Ecto neural progenitor cell (in vitro differentiated cells): ENCODE measurements around the gene PSKH1.
"Not testable (repeated sequence)": the region's sequence is repeated elsewhere in the genome, so short reads cannot be mapped to it uniquely, and the experiment has no call there.

Source experiments
- DNase-seq: peaks from one replicate; pipeline ENCODE4 v3.0.0-alpha.2; 2018; ENCODE audit warnings: low spot score

Gene PSKH1

DNA sequence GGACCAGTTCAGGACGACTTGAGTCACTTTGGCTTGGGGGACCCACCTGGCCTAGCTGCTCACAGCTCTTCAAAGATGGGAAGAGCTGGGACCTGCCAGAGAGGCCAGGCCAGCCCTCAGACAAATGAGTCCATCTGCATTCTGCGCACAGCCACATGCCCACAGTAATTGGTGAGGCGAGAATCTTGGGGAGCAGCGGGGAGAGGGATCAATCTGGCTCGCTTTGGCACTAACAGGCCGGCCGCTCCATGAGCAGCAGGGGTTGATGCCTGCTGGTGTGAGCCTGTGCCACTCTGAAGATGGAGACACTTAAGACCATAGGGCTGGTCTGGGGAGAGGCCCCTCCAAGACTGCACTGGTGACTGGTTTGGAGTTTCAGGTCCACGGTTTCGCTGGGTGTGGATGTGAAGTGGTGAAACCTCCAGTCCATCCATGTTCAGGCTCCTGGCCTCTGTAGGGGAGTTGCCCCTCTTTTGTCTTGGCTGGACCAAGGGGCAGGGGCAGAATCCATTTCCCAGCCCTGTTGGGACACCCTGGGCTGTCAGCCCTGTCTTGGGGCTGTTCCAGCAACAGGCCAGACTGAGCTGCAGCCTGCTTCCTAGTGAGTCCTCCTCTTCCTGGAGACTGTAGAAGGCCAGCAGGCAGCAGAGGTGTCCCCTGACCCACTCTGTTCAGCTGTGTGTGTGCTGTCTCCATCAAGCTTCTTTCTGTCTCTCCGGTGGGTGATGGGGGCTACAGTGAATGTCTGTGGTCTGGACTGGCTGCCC is 31.3 kb downstream of the PSKH1 start:
- no peak for DNase-seq

DNA sequence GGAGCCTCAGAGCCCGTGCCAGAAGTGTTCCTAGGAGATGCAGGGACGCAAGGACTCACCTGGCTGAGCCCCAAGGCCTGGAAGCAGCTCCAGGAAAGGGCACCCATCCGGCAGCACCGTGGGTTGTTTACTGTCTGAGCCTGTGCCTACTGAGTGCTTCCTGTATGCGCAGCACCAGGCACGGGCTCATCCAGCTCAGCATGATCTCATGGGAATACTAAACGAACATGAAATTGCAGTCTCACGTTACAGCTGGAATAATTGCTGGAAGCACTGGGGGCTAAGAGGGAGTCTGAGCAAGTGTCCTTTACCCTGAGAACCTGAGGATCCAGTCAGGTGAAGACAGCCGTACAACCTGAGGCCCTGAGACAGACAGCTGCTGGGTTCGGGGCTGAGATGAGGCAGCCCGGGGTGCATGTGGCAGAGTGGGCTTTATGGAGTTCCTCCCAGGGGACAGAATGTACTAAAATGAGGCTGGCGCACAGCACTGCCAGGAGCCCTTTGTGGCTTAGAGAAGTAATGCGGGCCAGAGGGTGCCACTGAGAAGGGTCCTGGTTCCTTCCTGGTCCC is 33.2 kb downstream of the PSKH1 start:
- DNase-seq: no peak

DNA sequence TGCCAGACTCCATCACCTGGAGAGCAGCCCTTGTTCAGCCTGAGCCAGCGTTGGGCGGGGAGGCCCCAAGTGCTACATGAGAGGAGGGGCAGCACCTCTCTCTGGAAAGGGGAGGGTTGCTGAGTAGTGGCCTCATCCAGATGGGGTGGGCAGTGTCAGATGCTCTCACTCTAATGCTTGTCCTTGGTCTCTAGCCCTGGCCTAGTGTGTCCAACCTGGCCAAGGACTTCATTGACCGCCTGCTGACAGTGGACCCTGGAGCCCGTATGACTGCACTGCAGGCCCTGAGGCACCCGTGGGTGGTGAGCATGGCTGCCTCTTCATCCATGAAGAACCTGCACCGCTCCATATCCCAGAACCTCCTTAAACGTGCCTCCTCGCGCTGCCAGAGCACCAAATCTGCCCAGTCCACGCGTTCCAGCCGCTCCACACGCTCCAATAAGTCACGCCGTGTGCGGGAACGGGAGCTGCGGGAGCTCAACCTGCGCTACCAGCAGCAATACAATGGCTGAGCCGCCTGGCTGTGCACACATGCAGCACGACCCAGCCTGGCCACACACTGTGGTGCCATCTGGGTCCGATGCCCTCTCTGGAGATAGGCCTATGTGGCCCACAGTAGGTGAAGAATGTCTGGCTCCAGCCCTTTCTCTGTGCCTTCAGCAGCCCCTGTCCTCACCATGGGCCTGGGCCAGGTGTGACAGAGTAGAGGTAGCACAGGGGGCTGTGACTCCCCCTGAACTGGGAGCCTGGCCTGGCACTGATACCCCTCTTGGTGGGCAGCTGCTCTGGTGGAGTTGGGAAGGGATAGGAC is 34.3 kb downstream of the PSKH1 start:
- DNase-seq: no peak

GRCh38 chr16:67928147-67928546 is 35.1 kb downstream of the PSKH1 start:
- DNase-seq: no peak

DNA sequence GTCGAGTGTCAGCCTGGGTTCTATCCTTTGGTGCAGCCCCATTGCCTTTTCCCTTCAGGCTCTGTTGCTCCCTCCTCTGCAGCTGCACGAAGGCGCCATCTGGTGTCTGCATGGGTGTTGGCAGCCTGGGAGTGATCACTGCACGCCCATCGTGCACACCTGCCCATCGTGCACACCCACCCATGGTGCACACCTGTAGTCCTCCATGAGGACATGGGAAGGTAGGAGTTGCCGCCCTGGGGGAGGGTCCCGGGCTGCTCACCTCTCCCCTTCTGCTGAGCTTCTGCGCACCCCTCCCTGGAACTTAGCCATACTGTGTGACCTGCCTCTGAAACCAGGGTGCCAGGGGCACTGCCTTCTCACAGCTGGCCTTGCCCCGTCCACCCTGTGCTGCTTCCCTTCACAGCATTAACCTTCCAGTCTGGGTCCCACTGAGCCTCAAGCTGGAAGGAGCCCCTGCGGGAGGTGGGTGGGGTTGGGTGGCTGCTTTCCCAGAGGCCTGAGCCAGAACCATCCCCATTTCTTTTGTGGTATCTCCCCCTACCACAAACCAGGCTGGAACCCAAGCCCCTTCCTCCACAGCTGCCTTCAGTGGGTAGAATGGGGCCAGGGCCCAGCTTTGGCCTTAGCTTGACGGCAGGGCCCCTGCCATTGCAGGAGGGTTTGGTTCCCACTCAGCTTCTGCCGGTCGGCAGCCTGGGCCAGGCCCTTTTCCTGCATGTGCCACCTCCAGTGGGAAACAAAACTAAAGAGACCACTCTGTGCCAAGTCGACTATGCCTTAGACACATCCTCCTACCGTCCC is 35.7 kb downstream of the PSKH1 start:
- DNase-seq: peak; percentile 76

- DNase-seq: no peak
Observed at GRCh38 chr16:67930191-67930590, 37.1 kb downstream of the PSKH1 start.

DNA sequence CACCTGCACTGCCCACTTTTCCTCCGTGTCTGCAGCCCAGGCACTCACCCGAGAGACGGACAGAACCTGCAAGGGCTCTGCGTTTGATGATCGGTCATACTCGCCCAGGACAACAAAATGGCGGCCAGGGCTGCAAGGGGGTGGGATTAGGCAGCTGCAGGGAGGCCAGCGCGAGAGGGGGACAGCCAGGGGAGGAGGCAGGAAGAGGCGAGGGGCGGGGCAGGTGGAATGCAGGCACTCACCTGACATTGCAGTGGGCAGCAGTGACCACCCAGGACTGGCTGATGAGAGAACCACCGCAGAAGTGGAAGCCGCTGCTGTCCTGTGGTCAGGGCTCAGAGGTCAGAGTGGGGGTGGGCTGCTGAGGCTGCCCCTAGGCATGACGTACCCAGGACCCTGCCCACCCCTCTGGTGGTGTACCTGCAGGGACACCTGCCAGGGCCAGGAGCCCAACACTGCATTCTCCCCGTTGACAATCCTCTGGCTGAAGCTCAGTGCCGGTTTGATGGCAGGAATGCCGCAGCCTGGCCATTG is 37.7 kb downstream of the PSKH1 start:
- no peak for DNase-seq

DNA sequence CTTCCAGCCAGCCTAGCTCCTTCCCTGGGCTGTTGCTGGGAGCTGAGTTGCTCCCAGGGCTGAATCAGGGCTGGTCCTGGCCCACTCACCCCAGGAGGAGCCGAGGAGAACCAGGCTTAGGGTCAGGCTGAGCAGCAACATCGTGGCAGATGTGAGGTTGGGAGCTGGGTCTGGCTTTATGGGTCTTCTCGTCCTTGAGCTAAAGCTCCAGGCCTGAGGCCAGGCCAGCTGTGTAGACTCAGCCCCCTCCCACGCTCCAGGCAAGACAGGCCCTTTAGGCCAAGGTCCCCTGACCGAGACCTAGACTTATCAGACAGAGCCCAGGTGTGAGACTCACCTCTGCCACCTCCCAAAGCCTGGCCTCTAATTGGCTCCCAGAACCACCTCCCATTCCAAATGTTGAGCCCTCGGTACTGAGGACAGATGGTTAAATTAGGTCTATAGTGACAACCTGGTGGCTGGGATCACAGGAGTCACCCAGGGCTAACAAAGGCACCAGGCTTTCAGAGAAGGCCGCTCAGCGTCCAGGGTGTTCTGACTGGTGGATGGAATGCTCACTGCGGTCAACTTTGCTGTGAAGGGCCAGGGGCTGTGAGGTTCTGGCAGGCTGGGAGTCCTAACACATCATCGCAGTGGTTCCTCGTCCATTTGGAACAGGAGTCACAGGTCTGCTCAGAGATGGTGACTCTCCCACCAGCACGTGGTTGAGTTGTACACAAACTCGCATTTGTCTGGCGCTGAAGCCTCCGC is 38.8 kb downstream of the PSKH1 start, which contains the start of gene CTRL:
TSS of gene CTRL (minus strand) at position 151 of the 750 bp plus-strand sequence. CDS start at position 141, 10 bp downstream.
- DNase-seq: no peak

DNA sequence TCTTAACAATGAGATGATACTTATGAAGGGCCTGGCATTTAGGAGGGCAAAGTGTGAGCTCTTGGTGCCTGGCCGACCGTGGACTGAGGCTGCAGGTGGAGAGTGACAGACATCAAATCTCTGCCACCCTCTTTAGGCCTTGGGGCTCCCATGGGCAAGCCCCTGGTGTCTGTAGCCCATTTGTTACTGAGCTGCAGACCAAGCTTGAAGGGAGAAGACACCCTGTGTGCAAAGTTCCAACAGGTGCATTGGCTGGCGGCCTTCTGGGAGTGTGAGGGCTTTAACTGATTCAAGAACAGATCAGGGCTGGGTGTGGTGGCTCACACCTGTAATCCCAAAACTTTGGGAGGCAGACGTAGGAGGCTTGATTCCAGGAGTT is 39.4 kb downstream of the PSKH1 start:
- DNase-seq: no peak

GRCh38 chr16:67933805-67934204 is 40.8 kb downstream of the PSKH1 start:
- no peak for DNase-seq

DNA sequence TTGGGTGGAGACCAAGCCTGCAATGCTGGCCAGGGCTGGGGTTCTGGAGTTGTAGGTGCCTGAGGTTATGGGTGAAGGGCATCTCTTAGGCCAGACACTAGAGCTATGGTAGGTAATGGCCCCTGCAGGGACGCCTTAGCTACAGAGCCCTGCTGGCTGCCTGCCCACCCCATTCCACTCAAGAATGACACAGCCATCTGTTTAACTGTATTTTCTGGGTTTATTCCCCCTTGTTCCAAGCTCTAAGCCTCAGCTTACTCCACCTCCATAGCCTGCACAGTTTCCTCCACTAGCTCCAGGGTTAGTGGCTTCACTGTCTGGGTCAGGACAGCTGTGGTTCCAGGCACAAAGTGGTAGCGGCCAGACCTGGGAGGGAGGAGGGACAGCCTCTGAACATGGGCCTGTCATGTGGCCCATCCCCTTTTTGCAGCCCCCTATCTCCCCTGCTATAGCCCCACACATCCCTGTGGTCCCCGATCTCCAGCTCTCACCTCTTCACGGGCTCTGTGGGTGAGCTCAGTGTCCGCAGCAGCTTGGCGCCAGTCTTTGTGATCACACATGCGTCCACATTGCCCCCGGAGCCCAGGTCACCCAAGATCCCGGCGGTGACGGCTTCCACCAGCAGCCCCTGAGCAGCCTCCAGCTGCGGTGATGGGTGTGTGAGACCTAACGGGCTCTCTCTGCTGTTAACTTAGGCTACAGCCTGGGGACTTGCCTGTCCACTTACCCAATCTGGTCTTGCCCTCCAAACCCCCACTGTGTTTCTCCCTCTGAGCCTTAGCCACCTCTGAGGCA is 41.4 kb downstream of the PSKH1 start:
- no peak for DNase-seq

GRCh38 chr16:67935101-67935401 is 42.0 kb downstream of the PSKH1 start:
- no peak for DNase-seq

GRCh38 chr16:67935402-67936123 is 42.5 kb downstream of the PSKH1 start:
- peak; percentile 92 for DNase-seq

DNA sequence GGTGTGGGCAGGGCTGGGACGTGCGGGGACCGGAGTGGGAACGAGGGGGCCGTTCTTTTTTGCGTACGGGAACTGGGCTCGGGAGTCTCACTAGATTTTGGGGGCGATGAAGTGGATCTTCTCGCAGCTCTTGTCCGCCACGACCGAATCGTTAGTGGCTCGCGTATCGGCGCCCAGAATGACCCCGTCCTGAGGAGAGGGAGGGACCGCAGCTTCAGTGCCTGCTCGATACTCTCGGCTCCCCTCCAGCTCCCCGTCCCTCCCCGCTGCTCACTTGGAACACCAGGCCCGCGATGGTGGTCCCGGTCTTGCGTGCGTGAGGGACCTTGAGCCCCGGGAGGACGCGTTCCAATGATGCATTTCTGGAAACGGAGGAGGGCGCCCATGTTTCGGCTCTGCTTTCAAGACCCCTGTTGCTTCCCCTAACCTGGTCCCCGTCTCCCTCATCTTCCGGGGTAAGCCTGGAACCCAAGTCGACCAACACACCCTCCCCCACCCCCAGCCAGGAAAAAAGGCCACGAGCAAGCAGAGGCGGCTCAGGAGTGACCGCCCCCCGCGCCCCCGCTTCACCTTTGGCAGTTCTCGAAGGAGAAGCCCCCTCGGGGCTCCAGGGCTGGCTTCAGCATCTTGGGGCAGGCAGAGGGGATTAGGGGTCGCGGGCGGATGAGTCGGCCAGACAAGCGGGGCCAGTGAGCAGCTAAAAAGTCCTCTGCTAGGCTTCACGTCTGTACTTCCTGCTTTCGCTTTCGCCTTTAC is 43.2 kb downstream of the PSKH1 start, which contains the start of gene PSMB10:
TSS of gene PSMB10 (minus strand) at position 727 of the 756 bp plus-strand sequence. CDS start at position 626, 101 bp downstream.
- peak; percentile 67 for DNase-seq

- DNase-seq: no peak
Observed at GRCh38 chr16:67936880-67937605, 44.0 kb downstream of the PSKH1 start.

DNA sequence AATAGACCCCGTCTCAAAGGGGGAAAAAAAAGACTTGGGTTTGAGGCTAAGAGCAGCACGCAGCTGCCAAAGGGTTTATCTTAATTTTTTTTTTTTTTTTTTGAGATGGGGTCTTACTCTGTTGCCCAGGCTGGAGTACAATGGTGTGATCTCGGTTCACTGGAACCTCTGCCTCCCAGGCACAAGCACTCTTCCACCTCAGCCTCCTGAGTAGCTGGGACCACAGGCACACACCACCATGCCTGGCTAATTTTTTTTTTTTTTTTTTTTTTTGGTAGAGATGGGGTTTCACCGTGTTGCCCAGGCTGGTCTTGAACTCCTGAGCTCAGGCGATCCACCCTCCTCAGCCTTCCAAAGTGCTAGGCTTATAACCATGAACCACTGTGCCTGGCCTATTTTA is 44.7 kb downstream of the PSKH1 start:
- DNase-seq: not testable (repeated sequence)

GRCh38 chr16:67939507-67940445 is 46.7 kb downstream of the PSKH1 start:
- DNase-seq: no peak
